ENCODE data around the gene TUBA1C.
A peak's percentile ranks its signal among the peaks of the same experiment; 100 is the strongest.

The TUBA1C gene

DNA sequence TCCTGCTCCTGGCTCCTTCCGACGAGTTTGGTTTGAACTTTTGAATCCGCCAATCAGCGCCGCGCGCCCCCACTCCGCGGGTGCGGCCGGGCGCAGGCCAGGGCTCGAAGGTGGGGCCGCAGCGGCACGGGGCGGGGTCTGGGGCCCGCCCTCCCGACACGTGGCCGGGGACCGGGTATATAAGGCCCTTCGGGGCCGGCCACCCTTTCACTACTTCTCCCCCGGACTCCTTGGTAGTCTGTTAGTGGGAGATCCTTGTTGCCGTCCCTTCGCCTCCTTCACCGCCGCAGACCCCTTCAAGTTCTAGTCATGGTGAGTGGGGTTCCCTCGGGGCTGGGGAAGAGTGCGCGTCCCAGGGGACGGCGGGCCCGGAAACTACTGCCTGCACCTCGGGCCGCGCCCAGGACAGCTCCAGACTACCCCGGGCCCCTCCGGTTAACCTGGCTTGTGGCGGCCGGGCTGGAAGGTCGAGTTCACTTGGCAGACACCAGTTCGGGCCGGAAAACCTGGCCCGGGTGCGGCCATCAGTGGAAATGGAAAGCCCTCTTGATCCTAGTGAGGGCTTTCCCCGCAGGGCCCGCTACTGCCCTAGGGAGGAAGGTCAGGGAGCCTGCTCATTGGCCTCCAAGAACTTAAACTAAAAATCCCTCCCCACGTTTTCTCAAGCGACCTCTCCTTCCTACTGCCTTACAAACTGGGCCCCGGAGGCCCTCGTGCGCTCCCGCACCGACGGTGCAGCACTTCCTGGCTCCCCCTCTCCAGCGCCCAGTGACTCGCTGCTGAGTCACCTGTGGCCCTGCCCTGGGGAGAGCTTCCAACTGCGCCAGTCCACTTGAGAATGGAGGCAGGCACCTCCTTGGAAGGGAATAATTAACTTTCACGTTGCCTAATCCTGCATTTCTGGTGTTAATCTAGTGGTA, at the start of gene TUBA1C:
TSS of gene TUBA1C (plus strand) at position 210 of the 920 bp plus-strand sequence. CDS start at position 310, 100 bp downstream.
- in situ Hi-C loops (cut with HindIII; ENCODE audit: low pct_ligation_motif_present, low sequenced_read_pairs): no loop called here
- TF ChIP-seq, protein P1, sequence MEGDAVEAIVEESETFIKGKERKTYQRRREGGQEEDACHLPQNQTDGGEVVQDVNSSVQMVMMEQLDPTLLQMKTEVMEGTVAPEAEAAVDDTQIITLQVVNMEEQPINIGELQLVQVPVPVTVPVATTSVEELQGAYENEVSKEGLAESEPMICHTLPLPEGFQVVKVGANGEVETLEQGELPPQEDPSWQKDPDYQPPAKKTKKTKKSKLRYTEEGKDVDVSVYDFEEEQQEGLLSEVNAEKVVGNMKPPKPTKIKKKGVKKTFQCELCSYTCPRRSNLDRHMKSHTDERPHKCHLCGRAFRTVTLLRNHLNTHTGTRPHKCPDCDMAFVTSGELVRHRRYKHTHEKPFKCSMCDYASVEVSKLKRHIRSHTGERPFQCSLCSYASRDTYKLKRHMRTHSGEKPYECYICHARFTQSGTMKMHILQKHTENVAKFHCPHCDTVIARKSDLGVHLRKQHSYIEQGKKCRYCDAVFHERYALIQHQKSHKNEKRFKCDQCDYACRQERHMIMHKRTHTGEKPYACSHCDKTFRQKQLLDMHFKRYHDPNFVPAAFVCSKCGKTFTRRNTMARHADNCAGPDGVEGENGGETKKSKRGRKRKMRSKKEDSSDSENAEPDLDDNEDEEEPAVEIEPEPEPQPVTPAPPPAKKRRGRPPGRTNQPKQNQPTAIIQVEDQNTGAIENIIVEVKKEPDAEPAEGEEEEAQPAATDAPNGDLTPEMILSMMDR (IDR thresholded peaks at IDR 0.05; ENCODE audit: low read depth, low read length, missing control alignments): no peak
- peak; percentile 84 for DNase-seq
- H3K27me3 ChIP-seq (replicated peaks): no peaks in the 10 kb centered on the region
- peaks cover 26% of the 10 kb centered on the region for H3K36me3 ChIP-seq (replicated peaks)
- H3K4me3 ChIP-seq (ENCODE audit: low read depth, low read length): peak within 1 kb of the TSS; percentile 95
- peak within 1 kb of the TSS; percentile 92 for H3K27ac ChIP-seq

DNA sequence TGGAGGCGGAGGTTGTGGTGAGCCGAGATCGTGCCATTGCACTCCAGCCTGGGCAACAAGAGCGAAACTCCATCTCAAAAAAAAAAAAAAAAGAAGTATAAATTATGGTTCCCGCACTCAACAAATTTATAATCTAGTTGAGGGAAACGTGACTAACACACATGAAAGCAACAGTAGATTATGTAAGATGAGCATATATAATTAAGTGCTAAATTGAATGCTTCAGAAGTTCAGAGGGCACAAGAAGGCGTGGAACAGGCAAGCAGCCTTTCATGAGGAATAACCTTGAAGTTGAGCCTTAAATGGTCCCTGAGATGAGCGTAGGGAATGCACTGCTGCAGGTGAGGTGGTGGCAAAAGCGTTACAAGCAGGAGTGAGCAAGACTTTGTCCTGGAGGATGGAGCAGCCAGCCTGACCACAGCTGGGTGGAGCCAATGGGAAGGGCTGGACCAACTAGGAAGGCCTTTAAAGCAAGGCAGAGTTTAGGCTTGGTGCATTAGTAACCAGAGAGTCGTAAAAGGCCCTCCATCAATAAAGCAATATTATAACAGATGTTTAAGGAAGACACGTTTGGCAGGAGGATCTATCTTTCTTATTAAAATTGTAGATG, 45.4 kb upstream of the TUBA1C start:
- Histone ChIP-seq H3K27ac (no peak overlapping the region), H3K27me3 (replicated peaks) (no peaks in the 10 kb centered on the region), H3K4me3 (ENCODE audit: low read depth, low read length) (no peak overlapping the region), H3K36me3 (replicated peaks) (no peaks in the 10 kb centered on the region)
- in situ Hi-C loops (cut with HindIII; ENCODE audit: low pct_ligation_motif_present, low sequenced_read_pairs): no loop called here
- DNase-seq: no peak
- TF ChIP-seq, protein P1 (IDR thresholded peaks at IDR 0.05; ENCODE audit: low read depth, low read length, missing control alignments): no peak

DNA sequence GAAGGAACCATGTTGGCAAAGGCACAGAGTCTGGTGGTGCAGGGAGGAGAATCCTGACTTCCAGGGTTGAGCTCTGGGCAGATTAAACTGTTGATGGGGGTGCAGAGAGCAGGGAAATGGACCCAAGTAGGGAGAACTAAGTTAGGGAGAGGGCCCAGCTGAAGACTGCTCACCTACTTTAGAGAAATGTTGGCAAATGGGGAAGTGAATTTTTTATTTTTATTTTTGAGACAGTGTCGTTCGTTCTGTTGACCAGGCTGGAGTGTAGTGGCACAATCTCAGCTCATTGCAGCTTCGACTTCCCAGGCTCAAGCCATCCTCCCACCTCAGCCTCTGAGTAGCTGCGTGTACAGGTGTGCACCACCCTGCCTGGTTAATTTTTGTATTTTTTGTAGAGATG, 43.9 kb upstream of the TUBA1C start:
- Histone ChIP-seq H3K27ac (no peak overlapping the region), H3K27me3 (replicated peaks) (no peaks in the 10 kb centered on the region), H3K4me3 (ENCODE audit: low read depth, low read length) (no peak overlapping the region), H3K36me3 (replicated peaks) (no peaks in the 10 kb centered on the region)
- no peak for DNase-seq
- in situ Hi-C loops (cut with HindIII; ENCODE audit: low pct_ligation_motif_present, low sequenced_read_pairs): no loop called here
- TF ChIP-seq, protein P1 (IDR thresholded peaks at IDR 0.05; ENCODE audit: low read depth, low read length, missing control alignments): no peak

DNA sequence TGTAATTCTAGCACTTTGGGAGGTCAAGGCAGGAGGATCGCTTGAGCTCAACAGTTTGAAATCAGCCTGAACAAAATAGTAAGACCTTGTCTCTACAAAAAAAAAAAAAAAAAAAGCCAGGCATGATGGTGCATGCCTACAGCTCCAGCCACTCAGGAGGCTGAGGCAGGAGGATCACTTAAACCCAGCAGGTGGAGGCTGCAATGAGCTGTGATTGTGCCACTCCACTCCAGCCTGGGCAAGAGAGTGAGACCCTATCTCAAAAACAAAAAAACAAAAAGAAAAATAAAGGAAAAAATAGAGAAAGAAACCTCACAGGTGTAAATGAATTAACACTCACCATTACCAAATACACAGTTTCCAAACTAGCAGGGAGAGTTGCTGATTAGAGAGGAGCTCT, 41.8 kb upstream of the TUBA1C start:
- H3K4me3 ChIP-seq (ENCODE audit: low read depth, low read length): no peak overlapping the region
- H3K36me3 ChIP-seq (replicated peaks): no peaks in the 10 kb centered on the region
- peak overlapping the region; percentile 66 for H3K27ac ChIP-seq
- TF ChIP-seq, protein P1 (IDR thresholded peaks at IDR 0.05; ENCODE audit: low read depth, low read length, missing control alignments): no peak
- no peak for DNase-seq
- in situ Hi-C loops (cut with HindIII; ENCODE audit: low pct_ligation_motif_present, low sequenced_read_pairs): no loop called here
- no peaks in the 10 kb centered on the region for H3K27me3 ChIP-seq (replicated peaks)

DNA sequence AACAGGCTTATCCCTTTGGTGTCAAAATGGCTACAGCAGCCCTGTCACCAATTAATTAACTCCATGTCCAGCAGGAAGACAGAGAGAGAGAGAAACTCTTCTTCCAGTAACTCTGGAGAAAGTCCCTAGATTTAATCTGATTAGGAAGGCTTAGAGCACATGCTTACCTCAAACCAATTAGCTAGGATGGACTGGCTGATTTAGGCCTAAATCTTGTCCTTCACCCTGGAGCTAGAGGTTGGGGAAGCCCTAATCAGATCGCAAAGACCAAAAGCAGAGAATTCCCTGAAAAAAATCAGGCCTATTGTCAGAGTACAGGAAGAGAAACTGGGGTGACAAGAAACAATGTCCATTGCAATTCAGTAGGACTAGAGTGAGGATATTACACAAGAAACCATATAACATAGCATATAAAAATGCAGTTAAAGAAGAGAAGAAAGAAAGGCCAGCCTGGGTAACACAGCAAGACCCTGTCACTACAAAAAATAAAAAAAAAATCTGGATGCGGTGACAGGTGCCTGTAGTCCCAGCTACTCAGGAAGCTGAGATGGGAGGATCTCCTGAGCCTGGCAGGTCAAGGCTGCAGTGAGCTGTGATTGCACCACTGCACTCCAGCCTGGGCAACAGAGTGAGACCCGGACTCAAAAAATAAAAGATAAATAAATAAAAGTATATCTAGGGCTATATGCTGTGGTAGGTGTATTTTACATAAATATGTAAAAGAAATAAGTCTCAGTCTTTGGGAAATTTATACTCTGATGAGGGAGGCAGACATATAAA, 41.1 kb upstream of the TUBA1C start:
- TF ChIP-seq, protein P1 (IDR thresholded peaks at IDR 0.05; ENCODE audit: low read depth, low read length, missing control alignments): no peak
- Histone ChIP-seq H3K36me3 (replicated peaks) (no peaks in the 10 kb centered on the region), H3K27ac (no peak overlapping the region), H3K4me3 (ENCODE audit: low read depth, low read length) (no peak overlapping the region), H3K27me3 (replicated peaks) (no peaks in the 10 kb centered on the region)
- in situ Hi-C loops (cut with HindIII; ENCODE audit: low pct_ligation_motif_present, low sequenced_read_pairs): no loop called here
- no peak for DNase-seq
